NCI-H2107 (cell line): Measurements from ENCODE around the gene NXPE3.
"Not testable (repeated sequence)": the region's sequence is repeated elsewhere in the genome, so short reads cannot be mapped to it uniquely, and the experiment has no call there.

Source experiments
- DNase-seq: peaks from one replicate; lab custom pipeline; 2025; lab: John Stamatoyannopoulos, UW

NXPE3 gene

GRCh38 chr3:101779047-101779821 is at the start of gene NXPE3:
NXPE3 (plus strand) TSS chr3:101779211; CDS start chr3:101785597, 6,386 bp downstream.
- DNase-seq: peak; percentile 83

GRCh38 chr3:101729586-101729985 is 49.4 kb upstream of the NXPE3 start:
- DNase-seq: no peak

GRCh38 chr3:101730839-101731238 is 48.2 kb upstream of the NXPE3 start:
- DNase-seq: no peak

GRCh38 chr3:101732240-101732641 is 46.8 kb upstream of the NXPE3 start:
- no peak for DNase-seq

GRCh38 chr3:101735833-101736232 is 43.2 kb upstream of the NXPE3 start:
- no peak for DNase-seq

GRCh38 chr3:101741914-101742313 is 37.1 kb upstream of the NXPE3 start:
- DNase-seq: not testable (repeated sequence)

- no peak for DNase-seq
Observed at GRCh38 chr3:101744811-101745210, 34.2 kb upstream of the NXPE3 start.

GRCh38 chr3:101745934-101746333 is 33.1 kb upstream of the NXPE3 start:
- DNase-seq: not testable (repeated sequence)

- not testable (repeated sequence) for DNase-seq
Observed at GRCh38 chr3:101753386-101754113, 25.5 kb upstream of the NXPE3 start.

- no peak for DNase-seq
Observed at GRCh38 chr3:101758224-101758623, 20.8 kb upstream of the NXPE3 start.

GRCh38 chr3:101762041-101762646 is 16.9 kb upstream of the NXPE3 start:
- no peak for DNase-seq

- DNase-seq: not testable (repeated sequence)
Observed at GRCh38 chr3:101777745-101778281, 1.2 kb upstream of the NXPE3 start.

- DNase-seq: no peak
Observed at GRCh38 chr3:101778385-101779046, 495 bp upstream of the NXPE3 start.

- DNase-seq: no peak
Observed at GRCh38 chr3:101779822-101780381, 891 bp downstream of the NXPE3 start.

GRCh38 chr3:101780661-101781060 is 1.6 kb downstream of the NXPE3 start:
- DNase-seq: no peak

GRCh38 chr3:101781166-101781565 is 2.2 kb downstream of the NXPE3 start:
- DNase-seq: no peak

GRCh38 chr3:101784855-101785613 is 6.0 kb downstream of the NXPE3 start:
- no peak for DNase-seq

GRCh38 chr3:101791778-101792177 is 12.8 kb downstream of the NXPE3 start:
- no peak for DNase-seq

- DNase-seq: no peak
Observed at GRCh38 chr3:101796077-101796680, 17.2 kb downstream of the NXPE3 start.

- DNase-seq: no peak
Observed at GRCh38 chr3:101801174-101801573, 22.2 kb downstream of the NXPE3 start.

GRCh38 chr3:101802179-101802578 is 23.2 kb downstream of the NXPE3 start:
- no peak for DNase-seq
